Measurements from ENCODE around the gene C3orf49. TPM values are rescaled to one million over a fixed set of nuclear protein-coding genes. Genes with fewer than 3 reads are reported as not detected.

C3orf49 gene
- total and polyA plus RNA-seq, 2 of the 13 experiments (the other 11 are each of a cell fraction or from before 2014, with no cell fraction given), result not detected

- Histone ChIP-seq H3K27ac (ENCODE audit: extremely low read length, insufficient read depth, low read length) (no peak overlapping the region), H3K9me3 (ENCODE audit: low read length) (no peaks in the 10 kb centered on the region), H3K27me3 (ENCODE audit: control insufficient read depth in 1 of 2, insufficient read depth in 2 of 2, low read length in 2 of 2) (no peaks in the 10 kb centered on the region), H4K20me1 (ENCODE audit: insufficient read depth, low read length) (no peaks in the 10 kb centered on the region), H3K36me3 (replicated peaks in 1 of 2; ENCODE audit: control insufficient read depth in 1 of 2, insufficient read depth in 2 of 2, low read length in 2 of 2) (no peaks in the 10 kb centered on the region), H2AFZ (ENCODE audit: low read length) (no peak overlapping the region), H3K4me1 (ENCODE audit: insufficient read depth, low read length) (no peaks in the 10 kb centered on the region), H3K79me2 (ENCODE audit: insufficient read depth, low read length) (no peaks in the 10 kb centered on the region), H3K4me2 (ENCODE audit: low read depth, low read length) (no peak overlapping the region), H3K9ac (ENCODE audit: insufficient read depth, low read depth, low read length) (no peak overlapping the region), H3K4me3 (replicated peaks in 1 of 3; ENCODE audit: insufficient read depth in 1 of 3, low read depth in 2 of 3, low read length in 3 of 3) (no peak overlapping the region)
- in situ Hi-C loops (cut with HindIII; ENCODE audit: extremely low pct_ligation_motif_present, low pct_unique_long_range_greater_than_20kb) (no loop called here), intact Hi-C loops (cut with micrococcal nuclease; ENCODE audit: unreplicated experiment) (no loop called here)
- ChIA-PET POLR2A (no interaction called here), CTCF (ENCODE audit: low intra/inter-chr PET ratio, low total read pairs) (no interaction called here)
- TF ChIP-seq YY1 (IDR thresholded peaks at IDR 0.05; ENCODE audit: insufficient read depth, insufficient replicate concordance, low read depth, low read length) (no peak), RORA (CRISPR knock-in tag; IDR thresholded peaks at IDR 0.05) (no peak), WIZ (CRISPR knock-in tag; IDR thresholded peaks at IDR 0.05) (no peak), ATRX (CRISPR knock-in tag; IDR thresholded peaks at IDR 0.05; ENCODE audit: borderline replicate concordance) (no peak), ZNF678 (CRISPR knock-in tag; IDR thresholded peaks at IDR 0.05) (no peak), MAZ (IDR thresholded peaks at IDR 0.05; ENCODE audit: borderline replicate concordance, low read depth, low read length) (no peak), MAZ (CRISPR knock-in tag; IDR thresholded peaks at IDR 0.05; ENCODE audit: low read depth) (no peak), HIVEP1 (CRISPR knock-in tag; IDR thresholded peaks at IDR 0.05) (no peak), ZNF557 (CRISPR knock-in tag; IDR thresholded peaks at IDR 0.05) (no peak), ATM (IDR thresholded peaks at IDR 0.05; ENCODE audit: borderline replicate concordance) (no peak), ZNF501 (CRISPR knock-in tag; IDR thresholded peaks at IDR 0.05) (no peak), ZNF17 (CRISPR knock-in tag; IDR thresholded peaks at IDR 0.05) (no peak), ZNF543 (CRISPR knock-in tag; IDR thresholded peaks at IDR 0.05) (no peak), KLF9 (CRISPR knock-in tag; IDR thresholded peaks at IDR 0.05; ENCODE audit: low read depth) (no peak), ZNF614 (CRISPR knock-in tag; IDR thresholded peaks at IDR 0.05; ENCODE audit: borderline replicate concordance) (no peak)
- FAIRE-seq, result no peak
- ATAC-seq, result no peak
- no peak for DNase-seq (ENCODE audit: low spot score)
- no TSS peak for BruUV-seq (replicated peaks)
These were observed 23.0 kb downstream of the C3orf49 start for GRCh38 chr3:63842127-63842526.

All from HepG2 (cell line).